HepG2 (cell line): ENCODE results near the gene DIAPH1. TPM values are rescaled to one million over a fixed set of nuclear protein-coding genes. Genes with fewer than 3 reads are reported as not detected.

Experiments used
- ATAC-seq: fragments of 200-7000 bp; cut with Tn5 transposase; 3 replicates; pipeline ENCODE4 v1.9.1; 2020; ENCODE audit warnings: mild to moderate bottlenecking, moderate library complexity
- BruUV-seq: library from RNA; stranded (reverse); fragments of 400-500 nt; replicated peaks from 2 replicates; lab custom pipeline; 2021; lab: Mats Ljungman, UMichigan
- CTCF ChIA-PET: fragments of 300-600 bp; formaldehyde crosslinking; extraction: SDS; loops from one replicate; lab custom pipeline; 2021; ENCODE audit warnings: low total read pairs, inconsistent platforms, low intra/inter-chr PET ratio; lab: Yijun Ruan, JAX
- POLR2A ChIA-PET: fragments of 350-600 bp; sonication (Branson Sonifier 250); formaldehyde crosslinking; loops from one replicate; lab custom pipeline; 2020; ENCODE audit warnings: antibody characterized with exemption, inconsistent platforms; lab: Yijun Ruan, JAX
- DNase-seq: peaks from one replicate; pipeline ENCODE4 v3.0.0-alpha.2; 2015; ENCODE audit warnings: low spot score
- FAIRE-seq: peaks from 3 replicates; lab custom pipeline; 2011; peaks lifted over from hg19 to GRCh38; lab: Jason Lieb, UNC
- H2AFZ ChIP-seq: one replicate; pipeline ENCODE4 v1.6.1; 2011; ENCODE audit warnings: low read length, inconsistent platforms
- H3K27ac ChIP-seq: fragments of 300-600 bp; 3 replicates; pipeline ENCODE4 v1.8.0; 2011; ENCODE audit warnings: mixed run types, mild to moderate bottlenecking, mixed read lengths, low read length, inconsistent platforms; ENCODE audit not compliant: insufficient read depth; ENCODE audit errors: extremely low read length
- H3K27me3 ChIP-seq, 2 experiments: fragments of 200-600 bp in 1 of 2; 2 replicates in 1 of 2; 3 replicates in 1 of 2; pipeline versions ENCODE4 v1.6.0 to v1.8.0; 2011; ENCODE audit warnings: low read length in 2 of 2, mild to moderate bottlenecking in 2 of 2, moderate library complexity in 2 of 2, inconsistent platforms in 1 of 2; ENCODE audit not compliant: insufficient read depth in 2 of 2, control insufficient read depth in 1 of 2
- H3K36me3 ChIP-seq, 2 experiments: fragments of 200-600 bp in 1 of 2; replicated peaks in 1 of 2; 2 replicates in 1 of 2; 3 replicates in 1 of 2; pipeline versions ENCODE4 v1.5.1 to v1.8.0; 2011; ENCODE audit warnings: low read length in 2 of 2, inconsistent platforms in 1 of 2; ENCODE audit not compliant: insufficient read depth in 2 of 2, control insufficient read depth in 1 of 2
- H3K4me1 ChIP-seq: 2 replicates; pipeline ENCODE4 v1.5.1; 2012; ENCODE audit warnings: low read length, inconsistent platforms; ENCODE audit not compliant: insufficient read depth
- H3K4me2 ChIP-seq: 2 replicates; pipeline ENCODE4 v1.6.0; 2011; ENCODE audit warnings: low read depth, low read length, inconsistent platforms
- H3K4me3 ChIP-seq, 3 experiments: fragments of 200-600 bp in 1 of 3; sonication (generic), shearing (Covaris generic) in 1 of 3; replicated peaks in 1 of 3; 2 replicates each; pipeline ENCODE4 v1.5.1; 2011 to 2016; ENCODE audit warnings: low read length in 3 of 3, inconsistent platforms in 2 of 3, low read depth in 2 of 3, mild to moderate bottlenecking in 2 of 3, control low read depth in 1 of 3, mixed read lengths in 1 of 3; ENCODE audit not compliant: insufficient read depth in 1 of 3
- H3K79me2 ChIP-seq: one replicate; pipeline ENCODE4 v1.6.1; 2011; ENCODE audit warnings: low read length, inconsistent platforms; ENCODE audit not compliant: insufficient read depth
- H3K9ac ChIP-seq: 2 replicates; pipeline ENCODE4 v1.6.0; 2011; ENCODE audit warnings: mild to moderate bottlenecking, low read depth, low read length, inconsistent platforms; ENCODE audit not compliant: insufficient read depth
- H3K9me3 ChIP-seq: 2 replicates; pipeline ENCODE4 v1.5.1; 2012; ENCODE audit warnings: mild to moderate bottlenecking, low read length
- H4K20me1 ChIP-seq: 2 replicates; pipeline ENCODE4 v1.6.0; 2011; ENCODE audit warnings: inconsistent platforms, mild to moderate bottlenecking, low read length, moderate library complexity; ENCODE audit not compliant: insufficient read depth
- CHD4 ChIP-seq: fragments of 200-600 bp; sonication (generic); IDR thresholded peaks from 2 replicates; pipeline ENCODE4 v1.7.0; 2017; ENCODE audit warnings: mild to moderate bottlenecking, low read length, borderline replicate concordance
- EZH2 ChIP-seq: conservative IDR thresholded peaks from 2 replicates; pipeline ENCODE4 v1.6.1; 2012; ENCODE audit warnings: mild to moderate bottlenecking, low read depth, low read length, moderate library complexity
- NFIC ChIP-seq: IDR thresholded peaks from 2 replicates; pipeline ENCODE4 v1.6.1; 2012; ENCODE audit warnings: mild to moderate bottlenecking, low read length, inconsistent platforms
- SALL1 ChIP-seq: sonication (generic); formaldehyde crosslinking; IDR thresholded peaks from 2 replicates; pipeline ENCODE4 v1.8.0; 2022; ENCODE audit warnings: mild to moderate bottlenecking, missing genetic modification reagents
- YY1 ChIP-seq: IDR thresholded peaks from 2 replicates; pipeline ENCODE4 v1.6.1; 2011; ENCODE audit warnings: low read length, low read depth, moderate library complexity, mild to moderate bottlenecking; ENCODE audit not compliant: insufficient read depth, insufficient replicate concordance
- ZMYM3 ChIP-seq: sonication (generic); formaldehyde crosslinking; IDR thresholded peaks from 2 replicates; pipeline ENCODE4 v1.5.1; 2020; ENCODE audit warnings: mild to moderate bottlenecking, missing genetic modification reagents
- ZNF501 ChIP-seq: sonication (generic); formaldehyde crosslinking; IDR thresholded peaks from 2 replicates; pipeline ENCODE4 v1.5.1; 2020; ENCODE audit warnings: mild to moderate bottlenecking, moderate library complexity, missing genetic modification reagents
- ZNF557 ChIP-seq: sonication (generic); formaldehyde crosslinking; IDR thresholded peaks from 2 replicates; pipeline ENCODE4 v1.4.0; 2020; ENCODE audit warnings: missing genetic modification reagents
- ZNF629 ChIP-seq: sonication (generic); formaldehyde crosslinking; conservative IDR thresholded peaks from 2 replicates; pipeline ENCODE4 v1.5.0; 2020; ENCODE audit warnings: missing genetic modification reagents
- ZNF839 ChIP-seq: sonication (generic); formaldehyde crosslinking; IDR thresholded peaks from 2 replicates; pipeline ENCODE4 v1.4.0; 2020; ENCODE audit warnings: missing genetic modification reagents, mild to moderate bottlenecking, borderline replicate concordance
- ZSCAN31 ChIP-seq: sonication (generic); formaldehyde crosslinking; IDR thresholded peaks from 2 replicates; pipeline ENCODE4 v1.5.0; 2020; ENCODE audit warnings: low read depth, mild to moderate bottlenecking, missing genetic modification reagents
- in situ Hi-C: cut with HindIII; loops from 2 replicates; pipeline ENCODE4 v1.10.0; 2017; ENCODE audit warnings: low pct_unique_long_range_greater_than_20kb; ENCODE audit not compliant: extremely low pct_ligation_motif_present
- intact Hi-C: fragments of 100-400 bp; cut with micrococcal nuclease; formaldehyde crosslinking; loops from one replicate; pipeline ENCODE4 v1.10.0; 2022; ENCODE audit not compliant: unreplicated experiment
- polyA plus RNA-seq, 8 experiments: library from polyadenylated mRNA; depleted of rRNA in 3 of 8; stranded (reverse) in 7 of 8; unstranded in 1 of 8; fragments of >200 nt; fragmentation: Illumina TruSeq in 4 of 8; extraction: Trizol in 4 of 8; gene quantifications; 2 replicates each; pipeline versions ENCODE4 v1.2.1 to v1.2.3, GENCODE V29; 2011 to 2016; ENCODE audit warnings: low read depth in 4 of 8, missing spikeins in 1 of 8, mixed read lengths in 1 of 8; ENCODE audit not compliant: insufficient read depth in 1 of 8
- total RNA-seq, 5 experiments: library from RNA; depleted of rRNA; stranded (reverse); fragments of >200 nt; fragmentation: Illumina TruSeq; extraction: Trizol; gene quantifications; 2 replicates each; pipeline ENCODE4 v1.2.3, GENCODE V29; 2016; ENCODE audit warnings: low read depth in 1 of 5

Gene DIAPH1
- total and polyA plus RNA-seq, 2 of the 13 experiments (the other 11 are each of a cell fraction or from before 2014, with no cell fraction given), result 25.1 to 33.9 TPM

- TF ChIP-seq SALL1 (CRISPR knock-in tag) (peak; percentile 53; the same call in 1 of the 2 replicates), ZSCAN31 (0 out of 2 replicates have a peak, but pooled peaks have one; percentile 47), YY1 (peak; percentile 23), ZNF839 (CRISPR knock-in tag) (0 out of 2 replicates have a peak, but pooled peaks have one; percentile 21), ZNF501 (CRISPR knock-in tag) (peak; percentile 79)
These were observed 32.3 kb upstream of the DIAPH1 start, which contains the start of gene FCHSD1 (continued) for GRCh38 chr5:141650851-141651727.

GRCh38 chr5:141649972-141650371 lies 31.2 kb upstream of the DIAPH1 start:
- ChIA-PET CTCF (no interaction called here), POLR2A (no interaction called here)
- FAIRE-seq (no peak), ATAC-seq (no peak), DNase-seq (no peak)
- Histone ChIP-seq H2AFZ (no peak overlapping the region), H3K27ac (no peak overlapping the region), H3K9me3 (no peaks in the 10 kb centered on the region), H3K4me3 (no peak overlapping the region), H3K4me2 (peak overlapping the region; percentile 88; the same call in 1 of the 2 replicates), H3K36me3 (0 out of 5 replicates have a peak, but pooled peaks cover 0 to 3% of the 10 kb centered on the region in 2 experiments), H4K20me1 (no peaks in the 10 kb centered on the region), H3K9ac (no peak overlapping the region), H3K27me3 (peaks cover 0 to 3% of the 10 kb centered on the region in 2 experiments; a peak in 2 of 5 replicates), H3K79me2 (no peaks in the 10 kb centered on the region), H3K4me1 (peaks cover 17% of the 10 kb centered on the region)
- BruUV-seq, result TSS peak; percentile 54
- in situ Hi-C loops (no loop called here), intact Hi-C loops (no loop called here)
- TF ChIP-seq ZNF557 (CRISPR knock-in tag), result no peak
- TF ChIP-seq EZH2, result no peak
- TF ChIP-seq NFIC, result no peak
- 0 out of 2 replicates have a peak, but pooled peaks have one; percentile 47 for TF ChIP-seq CHD4
- TF ChIP-seq ZMYM3 (CRISPR knock-in tag), result peak; percentile 53; the same call in 1 of the 2 replicates
- peak; percentile 84 for TF ChIP-seq ZNF629
